Kidney tubule cell (primary cell): ENCODE results near the gene CREG2.

Experiments
- DNase-seq: peaks from one replicate; pipeline ENCODE4 v3.0.0-alpha.2; 2018; ENCODE audit warnings: low spot score

The CREG2 gene

GRCh38 chr2:101307503-101307902 is 79.8 kb downstream of the CREG2 start:
- DNase-seq = peak; percentile 34

GRCh38 chr2:101306410-101306809 is 80.9 kb downstream of the CREG2 start:
- DNase-seq = no peak

- peak; percentile 58 for DNase-seq
These were observed 81.7 kb downstream of the CREG2 start for GRCh38 chr2:101305492-101306078.

- no peak for DNase-seq
These were observed 82.3 kb downstream of the CREG2 start for GRCh38 chr2:101305035-101305434.

- no peak for DNase-seq
These were observed 83.6 kb downstream of the CREG2 start for GRCh38 chr2:101303688-101304087.

GRCh38 chr2:101302016-101302415 is 85.3 kb downstream of the CREG2 start:
- DNase-seq = no peak

GRCh38 chr2:101300836-101301235 is 86.5 kb downstream of the CREG2 start:
- DNase-seq = no peak

- no peak for DNase-seq
These were observed 87.1 kb downstream of the CREG2 start for GRCh38 chr2:101300164-101300563.

GRCh38 chr2:101299604-101300003 is 87.7 kb downstream of the CREG2 start:
- DNase-seq = no peak

- no peak for DNase-seq
These were observed 89.9 kb downstream of the CREG2 start for GRCh38 chr2:101297383-101297782.

GRCh38 chr2:101296371-101296770 is 90.9 kb downstream of the CREG2 start:
- no peak for DNase-seq

GRCh38 chr2:101295895-101296294 is 91.4 kb downstream of the CREG2 start:
- DNase-seq = peak; percentile 46
